ENCODE results near the gene FIBCD1.

DNA sequence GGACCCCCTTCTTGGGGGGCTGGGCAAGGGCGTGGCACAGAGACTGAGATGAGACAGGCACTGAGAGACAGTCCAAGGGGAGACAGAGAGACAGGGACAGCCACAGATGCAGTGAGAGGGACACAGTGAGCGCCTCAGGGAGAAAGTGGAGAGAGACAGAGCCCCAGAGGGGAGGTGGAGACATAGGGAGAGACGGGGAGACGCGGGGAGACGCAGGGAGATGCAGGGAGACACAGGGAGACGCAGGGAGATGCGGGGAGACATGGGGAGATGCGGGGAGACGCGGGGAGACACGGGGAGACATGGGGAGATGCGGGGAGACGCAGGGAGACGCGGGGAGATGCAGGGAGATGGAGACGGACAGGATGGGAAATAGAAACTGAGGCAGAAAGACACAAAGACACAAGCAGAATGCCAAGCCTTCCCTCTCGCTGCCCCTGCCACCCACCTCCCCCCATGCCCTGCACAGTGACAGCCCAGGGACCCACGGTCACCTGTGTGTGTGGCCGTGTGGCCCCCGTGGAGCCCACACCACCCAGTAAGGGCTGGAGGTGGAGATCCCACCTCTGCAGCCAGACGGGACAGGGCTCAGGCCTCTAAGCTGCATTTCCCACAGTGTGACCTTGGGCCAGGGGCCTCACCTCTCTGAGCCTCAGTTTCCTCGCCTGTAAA lies 8.8 kb downstream of the FIBCD1 start:
- TF ChIP-seq, protein P1, sequence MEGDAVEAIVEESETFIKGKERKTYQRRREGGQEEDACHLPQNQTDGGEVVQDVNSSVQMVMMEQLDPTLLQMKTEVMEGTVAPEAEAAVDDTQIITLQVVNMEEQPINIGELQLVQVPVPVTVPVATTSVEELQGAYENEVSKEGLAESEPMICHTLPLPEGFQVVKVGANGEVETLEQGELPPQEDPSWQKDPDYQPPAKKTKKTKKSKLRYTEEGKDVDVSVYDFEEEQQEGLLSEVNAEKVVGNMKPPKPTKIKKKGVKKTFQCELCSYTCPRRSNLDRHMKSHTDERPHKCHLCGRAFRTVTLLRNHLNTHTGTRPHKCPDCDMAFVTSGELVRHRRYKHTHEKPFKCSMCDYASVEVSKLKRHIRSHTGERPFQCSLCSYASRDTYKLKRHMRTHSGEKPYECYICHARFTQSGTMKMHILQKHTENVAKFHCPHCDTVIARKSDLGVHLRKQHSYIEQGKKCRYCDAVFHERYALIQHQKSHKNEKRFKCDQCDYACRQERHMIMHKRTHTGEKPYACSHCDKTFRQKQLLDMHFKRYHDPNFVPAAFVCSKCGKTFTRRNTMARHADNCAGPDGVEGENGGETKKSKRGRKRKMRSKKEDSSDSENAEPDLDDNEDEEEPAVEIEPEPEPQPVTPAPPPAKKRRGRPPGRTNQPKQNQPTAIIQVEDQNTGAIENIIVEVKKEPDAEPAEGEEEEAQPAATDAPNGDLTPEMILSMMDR (conservative IDR thresholded peaks at IDR 0.05; ENCODE audit: low read depth in 2 of 2), result no peak
- no peak for TF ChIP-seq EZH2 (IDR thresholded peaks at IDR 0.05; ENCODE audit: low read depth, unreplicated experiment)

Measured in GM23338 (cell line).